Adrenal gland (tissue), 12 donors: ENCODE measurements around the gene ST3GAL4. TPM values are rescaled to one million over a fixed set of nuclear protein-coding genes. Genes with fewer than 3 reads are reported as not detected.
A peak's percentile ranks its signal among the peaks of the same experiment; 100 is the strongest.
"Not testable (repeated sequence)": the region's sequence is repeated elsewhere in the genome, so short reads cannot be mapped to it uniquely, and the experiment has no call there.

Experiments used
- DNase-seq, 7 donors: peaks; one replicate each; pipeline ENCODE4 v3.0.0-alpha.2; 2019 to 2020
- H3K27ac ChIP-seq, 5 donors: fragments of 200-600 bp; sonication (generic) in 4 of 5; 1 replicate in 3 of 5; 2 replicates in 2 of 5; pipeline versions ENCODE4 v1.5.1 to v1.8.0; 2016 to 2020; ENCODE audit warnings: mild to moderate bottlenecking in 1 of 5
- H3K27me3 ChIP-seq: fragments of 200-600 bp; 2 replicates; pipeline ENCODE4 v1.8.0; 2021
- H3K36me3 ChIP-seq, 2 donors: fragments of 200-600 bp; replicated peaks in 1 of 2; 1 replicate in 1 of 2; 2 replicates in 1 of 2; pipeline versions ENCODE4 v1.5.1 to v1.8.0; 2018 to 2022
- H3K4me1 ChIP-seq, 2 donors: fragments of 200-600 bp; replicated peaks in 1 of 2; 1 replicate in 1 of 2; 2 replicates in 1 of 2; pipeline versions ENCODE4 v1.5.1 to v1.8.0; 2018 to 2021
- H3K4me3 ChIP-seq, 4 donors: fragments of 200-600 bp; sonication (generic) in 3 of 4; one replicate each; pipeline ENCODE4 v1.5.1; 2016 to 2018
- H3K9me3 ChIP-seq, 3 donors: fragments of 200-600 bp; sonication (generic) in 1 of 3; replicated peaks in 1 of 3; 1 replicate in 2 of 3; 2 replicates in 1 of 3; pipeline versions ENCODE4 v1.5.1 to v1.8.0; 2016 to 2021
- POLR2A ChIP-seq, 2 donors: fragments of 450-650 bp; IDR thresholded peaks; one replicate each; pipeline ENCODE4 v1.6.1; 2017; ENCODE audit warnings: antibody characterized with exemption in 2 of 2, mild to moderate bottlenecking in 2 of 2, moderate library complexity in 1 of 2
- WGBS, 4 donors: extraction: QIAGEN DNeasy Blood & Tissue Kit in 2 of 4; methylation state at CpG; one replicate each; pipeline versions ENCODE4 v1.1.5 to v1.1.7; 2013 to 2017; 5-methylcytosine and 5-hydroxymethylcytosine counted together
- intact Hi-C, 2 donors: fragments of 100-400 bp; cut with DNase I; formaldehyde crosslinking; loops; one replicate each; pipeline versions ENCODE4 v1.14.1 to v1.15.0; 2022 to 2023
- polyA plus RNA-seq, 3 donors: library from polyadenylated mRNA; stranded (reverse); fragments of 200-250 nt in 2 of 3; fragments of 350-450 nt in 1 of 3; fragmentation: Illumina TruSeq in 1 of 3; extraction: RNeasy Lipid Tissue Mini Kit (QIAGEN cat#74804) in 1 of 3; gene quantifications; one replicate each; pipeline ENCODE4 v1.2.3, GENCODE V29; 2013 to 2014
- total RNA-seq, 9 donors: library from RNA; depleted of rRNA in 4 of 9; stranded (reverse); fragments of >200 nt in 4 of 9; fragments of 120-200 nt in 1 of 9; fragmentation: NEBNext Ultra II Directional in 1 of 9; extraction: Animal tissue kit (Norgen Biotek cat#: 25700) in 1 of 9; gene quantifications; one replicate each; pipeline versions ENCODE4 v1.1.0 to v1.2.4, GENCODE V29; 2013 to 2023
- TF ChIP-seq, protein P1 (sequence below), 6 experiments: fragments of 450-650 bp in 4 of 6; fragments of 200-600 bp in 2 of 6; sonication (generic) in 1 of 6; IDR thresholded peaks; 1 replicate in 5 of 6; 2 replicates in 1 of 6; pipeline versions ENCODE4 v1.5.1 to v1.8.0; 2016 to 2021; ENCODE audit warnings: antibody characterized with exemption in 6 of 6, mild to moderate bottlenecking in 2 of 6, moderate library complexity in 1 of 6
- donor health status: healthy with polysubstance abuse.
- donor health status: Bipolar disorder and iron deficiency.
- donor health status: DM: yes; HTN: yes; CAD: no.
- donor health status: DM: no; HTN: no; CAD: no.
- donor health status: DM: no; HTN: no; CAD: no.
- donor health status: DM: yes; HTN: yes; CAD: no.

Gene ST3GAL4
- total and polyA plus RNA-seq, 12 donors: 119 to 359 (median 163) TPM

GRCh38 chr11:126383339-126384335 is 28.2 kb downstream of the ST3GAL4 start:
- TF ChIP-seq POLR2A (IDR thresholded peaks at IDR 0.05): no peak
- TF ChIP-seq, protein P1, sequence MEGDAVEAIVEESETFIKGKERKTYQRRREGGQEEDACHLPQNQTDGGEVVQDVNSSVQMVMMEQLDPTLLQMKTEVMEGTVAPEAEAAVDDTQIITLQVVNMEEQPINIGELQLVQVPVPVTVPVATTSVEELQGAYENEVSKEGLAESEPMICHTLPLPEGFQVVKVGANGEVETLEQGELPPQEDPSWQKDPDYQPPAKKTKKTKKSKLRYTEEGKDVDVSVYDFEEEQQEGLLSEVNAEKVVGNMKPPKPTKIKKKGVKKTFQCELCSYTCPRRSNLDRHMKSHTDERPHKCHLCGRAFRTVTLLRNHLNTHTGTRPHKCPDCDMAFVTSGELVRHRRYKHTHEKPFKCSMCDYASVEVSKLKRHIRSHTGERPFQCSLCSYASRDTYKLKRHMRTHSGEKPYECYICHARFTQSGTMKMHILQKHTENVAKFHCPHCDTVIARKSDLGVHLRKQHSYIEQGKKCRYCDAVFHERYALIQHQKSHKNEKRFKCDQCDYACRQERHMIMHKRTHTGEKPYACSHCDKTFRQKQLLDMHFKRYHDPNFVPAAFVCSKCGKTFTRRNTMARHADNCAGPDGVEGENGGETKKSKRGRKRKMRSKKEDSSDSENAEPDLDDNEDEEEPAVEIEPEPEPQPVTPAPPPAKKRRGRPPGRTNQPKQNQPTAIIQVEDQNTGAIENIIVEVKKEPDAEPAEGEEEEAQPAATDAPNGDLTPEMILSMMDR (IDR thresholded peaks at IDR 0.05): no peak
- Histone ChIP-seq H3K9me3 (no peaks in the 10 kb centered on the region), H3K27me3 (no peaks in the 10 kb centered on the region), H3K36me3 (no peaks in the 10 kb centered on the region), H3K27ac (peak overlapping the region in 3 of 5 donors; percentile 8 to 60 (median 50)), H3K4me1 (peaks cover 7 to 26% of the 10 kb centered on the region in 2 donors), H3K4me3 (no peak overlapping the region)
- peak in 1 of 7 donors; percentile 22 for DNase-seq
- intact Hi-C loops: no loop called here
- WGBS, 4 donors: 80 to 85% (median 83%) methylated on average over 11 to 20 of the region's 20 CpGs

DNA sequence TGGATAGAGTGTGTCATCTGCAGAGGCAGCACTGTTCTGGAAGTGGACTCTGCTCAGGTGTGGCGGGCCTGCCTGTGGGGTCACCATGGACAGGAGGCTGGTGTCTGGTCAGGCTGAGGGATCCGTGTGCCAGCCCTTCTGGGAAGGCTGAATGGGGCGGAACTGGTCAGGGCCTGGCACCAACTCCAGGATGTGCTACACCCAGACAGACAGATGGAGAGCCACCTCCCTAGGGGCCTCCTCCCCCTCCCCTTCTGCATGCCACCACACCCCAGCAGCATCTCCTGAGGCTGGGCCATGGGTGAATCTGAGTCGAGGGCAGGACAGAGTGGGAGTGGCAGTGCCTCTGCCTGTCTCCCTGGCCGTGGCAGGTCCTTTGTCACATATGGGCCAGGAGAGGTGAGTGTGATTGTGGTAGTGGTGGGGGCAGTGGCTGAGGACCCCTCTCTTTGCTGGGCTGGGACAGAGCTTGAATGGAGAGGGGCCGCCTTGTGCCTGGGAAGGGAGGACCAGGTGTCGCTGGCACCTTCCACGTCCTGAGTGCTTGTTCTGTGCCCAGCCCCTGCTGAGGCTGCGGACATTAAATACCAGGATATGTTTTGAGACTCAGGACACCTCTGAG is 29.1 kb downstream of the ST3GAL4 start:
- TF ChIP-seq, protein P1 (IDR thresholded peaks at IDR 0.05): no peak
- no peak for TF ChIP-seq POLR2A (IDR thresholded peaks at IDR 0.05)
- Histone ChIP-seq H3K27me3 (no peaks in the 10 kb centered on the region), H3K4me3 (no peak overlapping the region), H3K36me3 (no peaks in the 10 kb centered on the region), H3K27ac (peak overlapping the region in 1 of 5 donors; percentile 34), H3K9me3 (no peaks in the 10 kb centered on the region), H3K4me1 (peaks cover 0 to 18% of the 10 kb centered on the region in 2 donors)
- intact Hi-C loops: no loop called here
- peak in 1 of 7 donors; percentile 19 for DNase-seq
- 82 to 87% (median 86%) methylated on average over 4 to 9 of the region's 9 CpGs for WGBS, 4 donors

DNA sequence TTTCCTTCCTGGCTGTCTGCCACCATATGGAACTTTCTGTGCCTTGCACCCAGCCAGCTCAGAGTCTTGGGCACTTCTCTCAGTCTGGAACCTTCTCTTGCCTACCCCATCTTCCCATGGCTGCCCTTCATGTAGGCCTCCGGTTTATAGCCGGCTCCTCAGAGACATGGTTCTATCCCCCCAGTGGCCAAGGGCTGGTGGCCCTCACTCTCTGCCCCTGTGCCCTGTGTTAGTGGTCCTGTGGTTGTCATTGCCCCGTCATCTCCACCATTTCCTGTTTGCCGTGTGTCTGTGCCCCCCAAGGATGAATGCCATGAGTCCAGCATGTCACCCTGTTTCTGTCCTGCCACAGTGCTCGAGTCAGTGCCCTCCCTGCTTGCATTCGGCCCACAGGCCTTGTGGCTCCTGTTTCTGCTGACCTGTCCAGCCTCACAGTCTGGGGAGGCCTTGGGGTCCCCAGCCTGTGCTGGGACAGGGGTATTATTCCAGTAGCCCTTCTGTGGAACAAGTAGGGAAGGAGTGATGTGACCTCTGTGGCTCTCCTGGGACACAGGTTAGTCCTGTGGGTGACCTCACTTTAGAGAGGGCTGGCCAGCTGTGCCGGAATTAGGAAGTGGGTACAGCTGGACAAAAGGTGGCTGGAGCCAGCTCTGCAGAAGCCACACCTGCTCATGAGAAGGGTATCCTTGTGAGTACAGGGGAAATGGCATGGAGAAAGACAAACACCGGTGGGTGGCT is 30.7 kb downstream of the ST3GAL4 start:
- intact Hi-C loops: no loop called here
- no peak for TF ChIP-seq POLR2A (IDR thresholded peaks at IDR 0.05)
- TF ChIP-seq, protein P1 (IDR thresholded peaks at IDR 0.05): no peak
- H3K27me3 ChIP-seq: no peaks in the 10 kb centered on the region
- H3K4me3 ChIP-seq: no peak overlapping the region
- no peaks in the 10 kb centered on the region for H3K9me3 ChIP-seq
- no peaks in the 10 kb centered on the region for H3K36me3 ChIP-seq
- peak overlapping the region in 2 of 5 donors; percentile 40 to 60 for H3K27ac ChIP-seq
- DNase-seq: peak in 1 of 7 donors; percentile 13
- peaks cover 0 to 16% of the 10 kb centered on the region in 2 donors for H3K4me1 ChIP-seq
- 61 to 72% (median 64%) methylated on average over 7 to 8 of the region's 8 CpGs for WGBS, 4 donors

DNA sequence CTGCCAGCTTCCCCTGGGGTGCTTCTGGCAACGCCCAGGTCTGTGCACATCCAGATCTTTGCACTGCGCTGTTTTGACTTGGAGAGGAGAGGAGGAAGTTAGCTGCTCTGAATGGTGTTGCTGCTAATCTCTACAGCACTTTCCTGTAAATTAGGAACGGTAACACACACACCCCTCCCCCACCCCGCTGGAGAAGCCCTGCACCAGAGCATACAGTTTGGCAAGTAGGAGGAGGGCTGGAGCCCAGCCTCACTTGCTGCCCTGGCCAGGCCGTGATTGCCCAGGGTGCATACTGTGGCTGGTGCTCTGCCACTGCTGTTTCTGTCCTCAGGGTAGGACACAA is 31.2 kb downstream of the ST3GAL4 start:
- H3K36me3 ChIP-seq, intact Hi-C loops, H3K27me3 ChIP-seq, H3K4me3 ChIP-seq, H3K9me3 ChIP-seq: not testable (repeated sequence)
- 19 to 48% (median 40%) methylated on average over 5 of the region's 5 CpGs for WGBS, 4 donors
- peak overlapping the region in 2 of 5 donors; percentile 40 to 60 for H3K27ac ChIP-seq
- DNase-seq: peak in 3 of 7 donors; percentile 42 to 55 (median 49)
- peaks cover 4 to 21% of the 10 kb centered on the region in 2 donors for H3K4me1 ChIP-seq
